IMR-90 (cell line): ENCODE measurements around the gene C2orf92. TPM values are rescaled to one million over a fixed set of nuclear protein-coding genes. Genes with fewer than 3 reads are reported as not detected.

Experiments
- ATAC-seq: fragments of 200-7000 bp; cut with Tn5 transposase; 2 replicates; pipeline ENCODE4 v1.9.1; 2020; ENCODE audit warnings: low read depth, mild to moderate bottlenecking, moderate library complexity
- BruUV-seq: library from RNA; stranded (reverse); fragments of 400-500 nt; replicated peaks from 2 replicates; lab custom pipeline; 2021; lab: Mats Ljungman, UMichigan
- CTCF ChIA-PET: fragments of 300-600 bp; formaldehyde crosslinking; extraction: SDS; loops from one replicate; lab custom pipeline; 2021; ENCODE audit warnings: antibody characterized with exemption; lab: Yijun Ruan, JAX
- POLR2A ChIA-PET: fragments of 300-600 bp; sonication (Branson Sonifier 250); formaldehyde crosslinking; loops from one replicate; lab custom pipeline; 2022; ENCODE audit warnings: antibody characterized with exemption; ENCODE audit not compliant: unreplicated experiment; lab: Charles Lee
- DNase-seq: peaks from one replicate; pipeline ENCODE4 v3.0.0; 2013
- H2AFZ ChIP-seq: replicated peaks from 2 replicates; pipeline ENCODE3; 2013; ENCODE audit warnings: low read length, mild to moderate bottlenecking; ENCODE audit not compliant: poor library complexity
- H2AK5ac ChIP-seq: 2 replicates; pipeline ENCODE4 v1.6.1; 2013; ENCODE audit warnings: low read depth, low read length, inconsistent platforms
- H2AK9ac ChIP-seq: replicated peaks from 2 replicates; pipeline ENCODE3; 2013; ENCODE audit warnings: mild to moderate bottlenecking, low read depth, low read length, moderate library complexity; ENCODE audit not compliant: poor library complexity
- H2BK120ac ChIP-seq: 2 replicates; pipeline ENCODE4 v1.6.1; 2013; ENCODE audit warnings: low read depth, low read length, inconsistent platforms
- H2BK15ac ChIP-seq: 3 replicates; pipeline ENCODE4 v1.6.1; 2013; ENCODE audit warnings: low read depth, low read length, inconsistent platforms
- H2BK20ac ChIP-seq: 2 replicates; pipeline ENCODE4 v1.6.1; 2013; ENCODE audit warnings: low read depth, mild to moderate bottlenecking, inconsistent platforms, low read length, moderate library complexity
- H2BK5ac ChIP-seq: 2 replicates; pipeline ENCODE4 v1.6.1; 2013; ENCODE audit warnings: mild to moderate bottlenecking, low read depth, low read length, inconsistent platforms; ENCODE audit not compliant: poor library complexity, severe bottlenecking
- H3K14ac ChIP-seq: replicated peaks from 2 replicates; pipeline ENCODE4 v1.6.1; 2013; ENCODE audit warnings: low read depth, low read length, inconsistent platforms
- H3K18ac ChIP-seq: 2 replicates; pipeline ENCODE4 v1.6.1; 2013; ENCODE audit warnings: low read depth, low read length, control low read depth
- H3K23ac ChIP-seq: 2 replicates; pipeline ENCODE4 v1.6.1; 2013; ENCODE audit warnings: low read depth, low read length, inconsistent platforms
- H3K27ac ChIP-seq: 2 replicates; pipeline ENCODE4 v1.5.1; 2013; ENCODE audit warnings: mild to moderate bottlenecking, control low read depth, low read length; ENCODE audit not compliant: insufficient read depth
- H3K27me3 ChIP-seq: 2 replicates; pipeline ENCODE4 v1.6.1; 2013; ENCODE audit warnings: low read length; ENCODE audit not compliant: control insufficient read depth, insufficient read depth
- H3K36me3 ChIP-seq: 2 replicates; pipeline ENCODE4 v1.6.1; 2013; ENCODE audit warnings: low read length, mixed read lengths; ENCODE audit not compliant: control insufficient read depth, insufficient read depth
- H3K4ac ChIP-seq: 2 replicates; pipeline ENCODE4 v1.6.1; 2013; ENCODE audit warnings: low read depth, low read length, inconsistent platforms
- H3K4me1 ChIP-seq: 2 replicates; pipeline ENCODE4 v1.6.1; 2013; ENCODE audit warnings: low read length, mixed read lengths; ENCODE audit not compliant: control insufficient read depth, insufficient read depth
- H3K4me2 ChIP-seq: 2 replicates; pipeline ENCODE4 v1.6.1; 2013; ENCODE audit warnings: low read depth, mild to moderate bottlenecking, control low read depth, low read length, moderate library complexity
- H3K4me3 ChIP-seq: 2 replicates; pipeline ENCODE4 v1.5.1; 2013; ENCODE audit warnings: low read depth, mild to moderate bottlenecking, control low read depth, low read length, moderate library complexity; ENCODE audit not compliant: insufficient read depth
- H3K56ac ChIP-seq: 2 replicates; pipeline ENCODE4 v1.6.1; 2013; ENCODE audit warnings: low read length, inconsistent platforms; ENCODE audit not compliant: insufficient read depth; ENCODE audit errors: extremely low read depth
- H3K79me1 ChIP-seq, 2 experiments: 2 replicates each; pipeline ENCODE4 v1.6.1; 2013; ENCODE audit warnings: low read length in 2 of 2, inconsistent platforms in 1 of 2, low read depth in 1 of 2
- H3K9ac ChIP-seq: 2 replicates; pipeline ENCODE4 v1.6.1; 2013; ENCODE audit warnings: low read depth, low read length, control low read depth
- H3K9me1 ChIP-seq: 2 replicates; pipeline ENCODE4 v1.6.1; 2013; ENCODE audit warnings: low read length, inconsistent platforms; ENCODE audit not compliant: insufficient read depth
- H3K9me3 ChIP-seq: 2 replicates; pipeline ENCODE4 v1.6.1; 2013; ENCODE audit warnings: low read length; ENCODE audit not compliant: control insufficient read depth, insufficient read depth
- H4K20me1 ChIP-seq: 2 replicates; pipeline ENCODE4 v1.6.1; 2013; ENCODE audit warnings: low read length, inconsistent platforms; ENCODE audit not compliant: insufficient read depth
- H4K5ac ChIP-seq: 2 replicates; pipeline ENCODE4 v1.6.1; 2013; ENCODE audit warnings: mild to moderate bottlenecking, low read depth, low read length, control low read depth
- H4K8ac ChIP-seq, 2 experiments: 2 replicates each; pipeline ENCODE4 v1.6.1; 2013; ENCODE audit warnings: low read depth in 2 of 2, low read length in 2 of 2, control low read depth in 1 of 2, inconsistent platforms in 1 of 2
- H4K91ac ChIP-seq: 2 replicates; pipeline ENCODE4 v1.6.1; 2013; ENCODE audit warnings: low read depth, low read length, inconsistent platforms; ENCODE audit not compliant: insufficient read depth
- BHLHE40 ChIP-seq: fragments of 150-350 bp; IDR thresholded peaks from 2 replicates; pipeline ENCODE4 v1.6.1; 2016; ENCODE audit warnings: mild to moderate bottlenecking, low read depth, low read length
- CEBPB ChIP-seq: IDR thresholded peaks from 2 replicates; pipeline ENCODE4 v1.6.1; 2012; ENCODE audit warnings: low read depth, low read length, improper control_type of control experiment
- FOS ChIP-seq: fragments of 150-350 bp; IDR thresholded peaks from 2 replicates; pipeline ENCODE4 v1.6.1; 2016; ENCODE audit warnings: low read depth, low read length
- MAFK ChIP-seq: IDR thresholded peaks from 2 replicates; pipeline ENCODE4 v1.6.1; 2012; ENCODE audit warnings: low read depth, low read length, improper control_type of control experiment
- MAZ ChIP-seq: IDR thresholded peaks from 2 replicates; pipeline ENCODE4 v1.6.1; 2012; ENCODE audit warnings: low read depth, mild to moderate bottlenecking, low read length, improper control_type of control experiment, moderate library complexity, borderline replicate concordance
- MXI1 ChIP-seq: IDR thresholded peaks from 2 replicates; pipeline ENCODE4 v1.6.1; 2012; ENCODE audit warnings: low read depth, mild to moderate bottlenecking, low read length, moderate library complexity, borderline replicate concordance
- NFE2L2 ChIP-seq: fragments of 150-350 bp; IDR thresholded peaks from 2 replicates; pipeline ENCODE4 v1.6.1; 2016; ENCODE audit warnings: low read depth, mild to moderate bottlenecking, low read length
- POLR2A ChIP-seq: IDR thresholded peaks from 2 replicates; pipeline ENCODE4 v1.6.1; 2012; ENCODE audit warnings: mild to moderate bottlenecking, low read depth, low read length
- RAD21 ChIP-seq: IDR thresholded peaks from 2 replicates; pipeline ENCODE4 v1.6.1; 2012; ENCODE audit warnings: low read length, improper control_type of control experiment
- RCOR1 ChIP-seq: IDR thresholded peaks from 2 replicates; pipeline ENCODE4 v1.6.1; 2012; ENCODE audit warnings: mild to moderate bottlenecking, low read length, improper control_type of control experiment; ENCODE audit not compliant: insufficient replicate concordance
- RFX5 ChIP-seq: IDR thresholded peaks from 2 replicates; pipeline ENCODE4 v1.8.0; 2012; ENCODE audit warnings: low read depth, mild to moderate bottlenecking, low read length, moderate library complexity
- SMC3 ChIP-seq: fragments of 150-350 bp; IDR thresholded peaks from 2 replicates; pipeline ENCODE4 v1.6.1; 2016; ENCODE audit warnings: low read depth, mild to moderate bottlenecking, antibody characterized with exemption, low read length, moderate library complexity
- WGBS, 2 experiments: methylation state at CpG; one replicate each; pipeline versions ENCODE4 v1.1.5 to v1.1.7; 2013; ENCODE audit warnings: missing lambda C conversion rate in 2 of 2; ENCODE audit not compliant: insufficient read length in 1 of 2; ENCODE audit errors: extremely low coverage in 2 of 2; 5-methylcytosine and 5-hydroxymethylcytosine counted together
- dilution Hi-C: fragments of 300-500 bp; cut with HindIII; formaldehyde crosslinking; loops from one replicate; pipeline ENCODE4 v1.14.3; 2018; ENCODE audit warnings: low sequenced_read_pairs; ENCODE audit not compliant: unreplicated experiment
- in situ Hi-C: fragments of 300-500 bp; cut with MboI; formaldehyde crosslinking; loops from 3 replicates; pipeline ENCODE4 v1.14.3; 2019; ENCODE audit warnings: low sequenced_read_pairs, inconsistent platforms, mixed read lengths
- intact Hi-C: fragments of 100-400 bp; cut with micrococcal nuclease; formaldehyde crosslinking; loops from 2 replicates; pipeline ENCODE4 v1.10.0; 2022
- polyA plus RNA-seq, 3 experiments: library from polyadenylated mRNA; depleted of rRNA; stranded (reverse); fragments of >200 nt; gene quantifications; 2 replicates each; pipeline ENCODE4 v1.2.3, GENCODE V29; 2012; ENCODE audit warnings: low replicate concordance in 1 of 3
- total RNA-seq: library from RNA; depleted of rRNA; stranded (reverse); fragments of >200 nt; gene quantifications from 2 replicates; pipeline ENCODE4 v1.2.3, GENCODE V29; 2012
- TF ChIP-seq, protein P1 (sequence below): fragments of 150-350 bp; IDR thresholded peaks from 2 replicates; pipeline ENCODE4 v1.6.1; 2016; ENCODE audit warnings: low read depth, mild to moderate bottlenecking, low read length, moderate library complexity, borderline replicate concordance
- TF ChIP-seq, protein P2 (sequence below): fragments of 150-350 bp; IDR thresholded peaks from 2 replicates; pipeline ENCODE4 v1.6.1; 2017; ENCODE audit warnings: mild to moderate bottlenecking, antibody characterized with exemption, low read length, low read depth

The C2orf92 gene
- total and polyA plus RNA-seq, 2 of the 4 experiments (the other 2 are of a cell fraction): 0.90 to 2.5 TPM

DNA sequence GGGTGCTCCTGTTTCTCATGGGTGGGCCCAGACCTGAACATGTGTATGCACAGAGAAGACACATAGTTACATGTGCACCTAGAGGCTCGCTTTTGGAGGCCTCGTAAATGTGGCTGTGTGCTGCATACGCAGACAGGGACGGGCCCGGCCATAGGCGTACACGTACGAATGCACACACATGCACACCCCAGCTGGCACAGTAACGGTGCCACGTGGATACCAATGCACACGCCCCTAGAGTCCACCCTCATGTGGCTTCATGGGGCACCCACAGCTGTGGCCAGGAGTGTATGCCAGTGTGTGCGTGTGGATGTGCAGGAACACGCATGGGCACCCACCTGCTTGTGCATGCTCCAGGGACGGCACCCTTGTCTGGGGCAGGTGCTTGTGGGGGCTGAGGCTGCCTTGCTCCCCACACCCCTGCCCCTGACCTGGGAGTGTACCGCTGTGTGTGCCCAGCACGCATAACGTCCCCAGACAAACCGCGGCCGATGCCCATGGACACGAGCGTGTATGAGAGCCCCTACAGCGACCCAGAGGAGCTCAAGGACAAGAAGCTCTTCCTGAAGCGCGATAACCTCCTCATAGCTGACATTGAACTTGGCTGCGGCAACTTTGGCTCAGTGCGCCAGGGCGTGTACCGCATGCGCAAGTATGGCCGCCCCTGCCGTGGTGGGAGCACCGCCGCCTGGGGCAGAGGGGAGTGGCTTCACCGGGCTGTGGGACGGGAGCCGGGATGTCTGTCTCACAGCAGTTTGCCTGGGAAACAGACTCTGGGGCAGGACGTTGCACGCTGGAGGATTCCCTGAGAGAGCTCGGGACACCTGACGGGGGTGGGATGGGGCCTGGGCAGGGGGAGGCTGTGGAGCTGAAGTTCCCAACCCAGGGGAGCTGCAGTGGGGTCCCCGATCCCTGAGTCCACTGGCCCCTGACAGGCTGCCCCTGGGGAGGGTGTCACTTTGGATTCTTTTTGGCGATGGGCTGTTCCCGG, 64.8 kb downstream of the C2orf92 start:
- DNase-seq: no peak
- no TSS peak for BruUV-seq
- H3K18ac ChIP-seq: no peak overlapping the region
- H3K9ac ChIP-seq: no peak overlapping the region
- dilution Hi-C loops: no loop called here
- intact Hi-C loops: no loop called here
- no peaks in the 10 kb centered on the region for H3K79me1 ChIP-seq
- CTCF ChIA-PET: no interaction called here
- H2BK120ac ChIP-seq: no peak overlapping the region
- no peaks in the 10 kb centered on the region for H4K20me1 ChIP-seq
- POLR2A ChIA-PET: no interaction called here
- no peak overlapping the region for H4K91ac ChIP-seq
- peak overlapping the region; percentile 11 for H2AFZ ChIP-seq
- ATAC-seq: no peak
- H2AK9ac ChIP-seq: no peak overlapping the region
- H2BK20ac ChIP-seq: no peak overlapping the region
- H3K14ac ChIP-seq: no peak overlapping the region
- H3K23ac ChIP-seq: no peak overlapping the region
- no peak overlapping the region for H2AK5ac ChIP-seq
- 93% methylated on average over 29 of the region's 44 CpGs; no CpG with 5 or more reads in 1 of the 2 experiments for WGBS, 2 experiments
- in situ Hi-C loops: no loop called here
- H3K4me1 ChIP-seq: no peaks in the 10 kb centered on the region
- H3K27ac ChIP-seq: no peak overlapping the region
- no peaks in the 10 kb centered on the region for H3K9me1 ChIP-seq
- H4K8ac ChIP-seq: no peak overlapping the region
- H3K27me3 ChIP-seq: no peaks in the 10 kb centered on the region; the same call in 1 of the 2 replicates
- H3K4ac ChIP-seq: no peak overlapping the region
- H4K5ac ChIP-seq: no peak overlapping the region
- no peak overlapping the region for H2BK15ac ChIP-seq
- no peak overlapping the region for H3K4me2 ChIP-seq
- peaks cover 4% of the 10 kb centered on the region; the same call in 1 of the 2 replicates for H3K9me3 ChIP-seq
- H3K4me3 ChIP-seq: no peak overlapping the region
- H3K56ac ChIP-seq: no peak overlapping the region
- no peak overlapping the region for H2BK5ac ChIP-seq
- no peaks in the 10 kb centered on the region for H3K36me3 ChIP-seq
- TF ChIP-seq SMC3 (no peak), MXI1 (no peak), FOS (no peak), RAD21 (no peak), BHLHE40 (no peak), MAFK (no peak), CEBPB (no peak), NFE2L2 (no peak), MAZ (no peak), POLR2A (no peak), RFX5 (no peak), RCOR1 (no peak)
- TF ChIP-seq, protein P1, sequence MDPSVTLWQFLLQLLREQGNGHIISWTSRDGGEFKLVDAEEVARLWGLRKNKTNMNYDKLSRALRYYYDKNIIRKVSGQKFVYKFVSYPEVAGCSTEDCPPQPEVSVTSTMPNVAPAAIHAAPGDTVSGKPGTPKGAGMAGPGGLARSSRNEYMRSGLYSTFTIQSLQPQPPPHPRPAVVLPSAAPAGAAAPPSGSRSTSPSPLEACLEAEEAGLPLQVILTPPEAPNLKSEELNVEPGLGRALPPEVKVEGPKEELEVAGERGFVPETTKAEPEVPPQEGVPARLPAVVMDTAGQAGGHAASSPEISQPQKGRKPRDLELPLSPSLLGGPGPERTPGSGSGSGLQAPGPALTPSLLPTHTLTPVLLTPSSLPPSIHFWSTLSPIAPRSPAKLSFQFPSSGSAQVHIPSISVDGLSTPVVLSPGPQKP: no peak
- TF ChIP-seq, protein P2, sequence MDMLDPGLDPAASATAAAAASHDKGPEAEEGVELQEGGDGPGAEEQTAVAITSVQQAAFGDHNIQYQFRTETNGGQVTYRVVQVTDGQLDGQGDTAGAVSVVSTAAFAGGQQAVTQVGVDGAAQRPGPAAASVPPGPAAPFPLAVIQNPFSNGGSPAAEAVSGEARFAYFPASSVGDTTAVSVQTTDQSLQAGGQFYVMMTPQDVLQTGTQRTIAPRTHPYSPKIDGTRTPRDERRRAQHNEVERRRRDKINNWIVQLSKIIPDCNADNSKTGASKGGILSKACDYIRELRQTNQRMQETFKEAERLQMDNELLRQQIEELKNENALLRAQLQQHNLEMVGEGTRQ: no peak
